Thyroid gland (tissue), 4 donors: ENCODE data around the gene KRABD2.

Experiments
- DNase-seq, 2 donors: peaks; one replicate each; pipeline ENCODE4 v3.0.0-alpha.2; 2019
- H3K27ac ChIP-seq, 3 donors: fragments of 200-600 bp; sonication (generic); 1 replicate in 2 of 3; 2 replicates in 1 of 3; pipeline ENCODE4 v1.5.1; 2016 to 2019; ENCODE audit warnings: mild to moderate bottlenecking in 1 of 3, moderate library complexity in 1 of 3
- H3K27me3 ChIP-seq: fragments of 200-600 bp; sonication (generic); one replicate; pipeline ENCODE4 v1.5.1; 2019
- H3K36me3 ChIP-seq, 2 donors: fragments of 200-600 bp; sonication (generic); one replicate each; pipeline ENCODE4 v1.5.1; 2016 to 2019
- H3K4me1 ChIP-seq, 2 donors: fragments of 200-600 bp; sonication (generic); one replicate each; pipeline ENCODE4 v1.5.1; 2017 to 2019
- H3K4me3 ChIP-seq, 3 donors: fragments of 200-600 bp; sonication (generic); replicated peaks in 1 of 3; 1 replicate in 2 of 3; 2 replicates in 1 of 3; pipeline ENCODE4 v1.5.1; 2016; ENCODE audit warnings: mild to moderate bottlenecking in 1 of 3
- H3K9me3 ChIP-seq: fragments of 200-600 bp; sonication (generic); one replicate; pipeline ENCODE4 v1.5.1; 2017
- CTCF ChIP-seq, 6 experiments: fragments of 200-600 bp in 3 of 6; fragments of 450-650 bp in 3 of 6; sonication (generic) in 3 of 6; IDR thresholded peaks; one replicate each; pipeline ENCODE4 v1.5.1; 2016 to 2019; ENCODE audit warnings: antibody characterized with exemption in 6 of 6, mild to moderate bottlenecking in 2 of 6, inconsistent platforms in 1 of 6, moderate library complexity in 1 of 6
- POLR2A ChIP-seq, 2 donors: fragments of 450-650 bp; IDR thresholded peaks; one replicate each; pipeline ENCODE4 v1.6.1; 2017; ENCODE audit warnings: antibody characterized with exemption in 2 of 2, mild to moderate bottlenecking in 2 of 2, moderate library complexity in 1 of 2
- WGBS, 2 donors: methylation state at CpG; one replicate each; pipeline ENCODE4 v1.1.5; 2017; 5-methylcytosine and 5-hydroxymethylcytosine counted together
- intact Hi-C: fragments of 100-400 bp; cut with DNase I; formaldehyde crosslinking; loops from one replicate; pipeline ENCODE4 v1.15.1; 2023

Gene KRABD2

GRCh38 chr17:8376271-8377067, at the start of gene KRABD2:
Gene KRABD2 (minus strand): TSS chr17:8376704.
- 4 to 5% methylated on average over 22 to 28 of the region's 41 CpGs for WGBS, 2 donors
- intact Hi-C loops = no loop called here
- H3K4me1 ChIP-seq = peaks cover 14 to 27% of the 10 kb centered on the region in 2 donors
- peak in 5 of 6 experiments; percentile 18 to 56 (median 33) for TF ChIP-seq CTCF (IDR thresholded peaks at IDR 0.05)
- peak in 1 of 2 donors; percentile 77 for TF ChIP-seq POLR2A (IDR thresholded peaks at IDR 0.05)
- peaks cover 32 to 41% of the 10 kb centered on the region in 2 donors for H3K36me3 ChIP-seq
- H3K27me3 ChIP-seq = no peaks in the 10 kb centered on the region
- H3K27ac ChIP-seq = peak within 1 kb of the TSS; percentile 63 to 88 (median 80)
- H3K9me3 ChIP-seq = no peaks in the 10 kb centered on the region
- peak within 1 kb of the TSS; percentile 61 to 63 (median 61) for H3K4me3 ChIP-seq
- peak; percentile 90 to 92 for DNase-seq

GRCh38 chr17:8421571-8421970, 45.1 kb upstream of the KRABD2 start:
- Histone ChIP-seq H3K27me3 (no peaks in the 10 kb centered on the region), H3K9me3 (no peaks in the 10 kb centered on the region), H3K27ac (peak overlapping the region in 2 of 3 donors; percentile 43 to 68), H3K36me3 (no peaks in the 10 kb centered on the region), H3K4me1 (peaks cover 0 to 26% of the 10 kb centered on the region in 2 donors), H3K4me3 (no peak overlapping the region)
- DNase-seq = peak in 1 of 2 donors; percentile 12
- 27 to 32% methylated on average over 3 of the region's 3 CpGs for WGBS, 2 donors
- TF ChIP-seq CTCF (IDR thresholded peaks at IDR 0.05) (no peak), POLR2A (IDR thresholded peaks at IDR 0.05) (no peak)
- intact Hi-C loops = no loop called here

- 17 to 30% methylated on average over 5 of the region's 5 CpGs for WGBS, 2 donors
- TF ChIP-seq POLR2A (IDR thresholded peaks at IDR 0.05) = no peak
- H3K4me3 ChIP-seq = no peak overlapping the region
- no peaks in the 10 kb centered on the region for H3K9me3 ChIP-seq
- DNase-seq = peak; percentile 83 to 84
- peak overlapping the region; percentile 54 to 68 (median 61) for H3K27ac ChIP-seq
- intact Hi-C loops = no loop called here
- H3K36me3 ChIP-seq = no peaks in the 10 kb centered on the region
- H3K27me3 ChIP-seq = no peaks in the 10 kb centered on the region
- H3K4me1 ChIP-seq = peaks cover 0 to 26% of the 10 kb centered on the region in 2 donors
Observed at GRCh38 chr17:8420041-8420934, 43.8 kb upstream of the KRABD2 start.

- WGBS, 2 donors = 66 to 67% methylated on average over 1 of the region's 1 CpG
- TF ChIP-seq CTCF (IDR thresholded peaks at IDR 0.05) = no peak
- TF ChIP-seq POLR2A (IDR thresholded peaks at IDR 0.05) = no peak
- Histone ChIP-seq H3K4me3 (no peak overlapping the region), H3K27ac (no peak overlapping the region), H3K4me1 (peaks cover 0 to 26% of the 10 kb centered on the region in 2 donors), H3K9me3 (no peaks in the 10 kb centered on the region), H3K36me3 (no peaks in the 10 kb centered on the region), H3K27me3 (no peaks in the 10 kb centered on the region)
- DNase-seq = no peak
- intact Hi-C loops = no loop called here
Observed at GRCh38 chr17:8419305-8419704, 42.8 kb upstream of the KRABD2 start.

GRCh38 chr17:8418471-8418870, 42.0 kb upstream of the KRABD2 start:
- H3K4me1 ChIP-seq = peaks cover 0 to 26% of the 10 kb centered on the region in 2 donors
- WGBS, 2 donors = 56 to 79% methylated on average over 1 of the region's 1 CpG
- intact Hi-C loops = no loop called here
- H3K4me3 ChIP-seq = no peak overlapping the region
- TF ChIP-seq CTCF (IDR thresholded peaks at IDR 0.05) (no peak), POLR2A (IDR thresholded peaks at IDR 0.05) (no peak)
- no peaks in the 10 kb centered on the region for H3K9me3 ChIP-seq
- DNase-seq = no peak
- no peaks in the 10 kb centered on the region for H3K27me3 ChIP-seq
- no peak overlapping the region for H3K27ac ChIP-seq
- no peaks in the 10 kb centered on the region for H3K36me3 ChIP-seq
